Loucy (cell line): Measurements from ENCODE around the gene KISS1.

Experiments
- H2AFZ ChIP-seq: fragments of 200-600 bp; sonication (generic); 2 replicates; pipeline ENCODE4 v1.6.0; 2016; ENCODE audit warnings: antibody characterized with exemption, mild to moderate bottlenecking, low read length, moderate library complexity
- H3F3A ChIP-seq: fragments of 200-600 bp; 2 replicates; pipeline ENCODE4 v1.6.0; 2016; ENCODE audit warnings: antibody characterized with exemption, low read depth, mild to moderate bottlenecking
- H3K27me3 ChIP-seq: fragments of 200-600 bp; sonication (generic); 2 replicates; pipeline ENCODE4 v1.6.1; 2014; ENCODE audit warnings: low read length, mild to moderate bottlenecking; ENCODE audit not compliant: insufficient read depth, poor library complexity, severe bottlenecking
- H3K36me3 ChIP-seq: fragments of 200-600 bp; sonication (generic); 2 replicates; pipeline ENCODE4 v1.6.1; 2016; ENCODE audit warnings: low read length; ENCODE audit not compliant: insufficient read depth
- H3K4me1 ChIP-seq: fragments of 200-600 bp; sonication (generic); 2 replicates; pipeline ENCODE4 v1.5.1; 2014; ENCODE audit warnings: low read length, mild to moderate bottlenecking; ENCODE audit not compliant: insufficient read depth, poor library complexity, severe bottlenecking
- H3K4me2 ChIP-seq: fragments of 200-600 bp; sonication (generic); 2 replicates; pipeline ENCODE4 v1.6.0; 2014; ENCODE audit warnings: antibody characterized with exemption, low read length, low read depth, mild to moderate bottlenecking; ENCODE audit not compliant: poor library complexity, severe bottlenecking
- H3K4me3 ChIP-seq: fragments of 200-600 bp; sonication (generic); 2 replicates; pipeline ENCODE4 v1.5.1; 2014; ENCODE audit warnings: low read length, mild to moderate bottlenecking, mixed read lengths; ENCODE audit not compliant: poor library complexity, severe bottlenecking
- H3K79me2 ChIP-seq: fragments of 200-600 bp; sonication (generic); 2 replicates; pipeline ENCODE4 v1.6.1; 2014; ENCODE audit warnings: low read length; ENCODE audit not compliant: insufficient read depth
- H3K9ac ChIP-seq: fragments of 200-600 bp; sonication (generic); 2 replicates; pipeline ENCODE4 v1.6.0; 2014; ENCODE audit warnings: mild to moderate bottlenecking, low read depth, low read length, moderate library complexity; ENCODE audit not compliant: poor library complexity, severe bottlenecking
- H3K9me2 ChIP-seq: fragments of 200-600 bp; sonication (generic); replicated peaks from 2 replicates; pipeline ENCODE4 v1.6.1; 2016; ENCODE audit warnings: low read depth, low read length, mixed read lengths
- H3K9me3 ChIP-seq: fragments of 200-600 bp; sonication (generic); 2 replicates; pipeline ENCODE4 v1.6.1; 2014; ENCODE audit warnings: mild to moderate bottlenecking, antibody characterized with exemption, low read length, low read depth; ENCODE audit not compliant: insufficient read depth
- H4K20me1 ChIP-seq: fragments of 200-600 bp; sonication (generic); 2 replicates; pipeline ENCODE4 v1.6.0; 2014; ENCODE audit warnings: antibody characterized with exemption, low read length, mild to moderate bottlenecking; ENCODE audit not compliant: insufficient read depth, poor library complexity, severe bottlenecking
- EZH2phosphoT487 ChIP-seq: fragments of 200-600 bp; IDR thresholded peaks from 2 replicates; pipeline ENCODE4 v1.6.1; 2018; ENCODE audit warnings: antibody characterized with exemption, mild to moderate bottlenecking, moderate library complexity, borderline replicate concordance
- TF ChIP-seq, protein P1 (sequence below): fragments of 200-600 bp; sonication (generic); conservative IDR thresholded peaks from 2 replicates; pipeline ENCODE4 v1.5.1; 2014; ENCODE audit warnings: mild to moderate bottlenecking, antibody characterized with exemption, low read length

KISS1 gene

DNA sequence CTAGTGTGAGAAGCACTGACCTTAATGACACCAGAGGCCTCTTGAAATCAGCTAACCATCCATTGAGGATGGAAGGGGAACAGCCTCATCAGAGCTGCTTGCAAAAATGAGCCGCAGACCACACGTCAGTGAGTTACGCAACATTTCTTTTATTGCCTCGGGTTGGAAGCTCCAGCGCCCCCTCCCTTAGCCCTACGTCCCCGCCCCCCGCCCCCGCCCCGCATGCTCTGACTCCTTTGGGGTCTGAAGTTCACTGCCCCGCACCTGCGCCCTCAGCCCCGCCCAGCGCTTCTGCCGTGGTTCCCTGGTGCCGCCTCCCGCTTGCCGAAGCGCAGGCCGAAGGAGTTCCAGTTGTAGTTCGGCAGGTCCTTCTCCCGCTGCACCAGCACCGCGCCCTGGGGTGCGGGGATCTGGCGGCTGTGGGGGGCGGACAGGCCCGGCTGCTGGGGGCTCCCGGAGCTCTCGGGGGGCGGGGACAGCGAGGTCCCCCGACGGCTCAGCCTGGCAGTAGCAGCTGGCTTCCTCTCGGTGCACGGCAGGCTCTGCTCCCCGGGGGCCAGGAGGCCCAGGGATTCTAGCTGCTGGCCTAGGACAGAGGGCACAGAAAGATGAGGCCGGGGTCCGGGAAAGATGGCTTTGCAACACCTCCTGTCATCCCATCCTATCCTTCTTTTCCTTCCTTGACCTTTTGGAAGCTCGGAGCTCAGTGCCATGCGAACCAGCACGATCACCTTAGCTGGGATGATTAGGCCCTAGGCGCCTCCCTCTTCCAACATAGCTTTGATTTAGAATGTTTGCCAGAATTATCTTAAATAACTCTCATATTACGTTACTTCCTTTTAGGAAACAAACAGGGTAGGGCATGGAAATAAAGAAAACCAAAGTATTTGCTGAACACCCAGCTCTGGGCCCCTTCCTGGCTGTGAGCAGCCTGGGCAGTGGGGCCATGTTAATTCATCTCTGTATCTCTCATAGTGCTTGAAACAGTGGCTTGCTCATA lies 5.8 kb downstream of the KISS1 start:
- Histone ChIP-seq H3K9me3 (no peaks in the 10 kb centered on the region), H3K27me3 (no peaks in the 10 kb centered on the region), H4K20me1 (no peaks in the 10 kb centered on the region), H3K4me3 (no peak overlapping the region), H3K4me2 (no peak overlapping the region), H3K4me1 (peaks cover 9% of the 10 kb centered on the region), H3K36me3 (no peaks in the 10 kb centered on the region), H3K9ac (no peak overlapping the region), H2AFZ (no peak overlapping the region), H3F3A (no peaks in the 10 kb centered on the region), H3K79me2 (no peaks in the 10 kb centered on the region), H3K9me2 (no peaks in the 10 kb centered on the region)
- TF ChIP-seq, protein P1, sequence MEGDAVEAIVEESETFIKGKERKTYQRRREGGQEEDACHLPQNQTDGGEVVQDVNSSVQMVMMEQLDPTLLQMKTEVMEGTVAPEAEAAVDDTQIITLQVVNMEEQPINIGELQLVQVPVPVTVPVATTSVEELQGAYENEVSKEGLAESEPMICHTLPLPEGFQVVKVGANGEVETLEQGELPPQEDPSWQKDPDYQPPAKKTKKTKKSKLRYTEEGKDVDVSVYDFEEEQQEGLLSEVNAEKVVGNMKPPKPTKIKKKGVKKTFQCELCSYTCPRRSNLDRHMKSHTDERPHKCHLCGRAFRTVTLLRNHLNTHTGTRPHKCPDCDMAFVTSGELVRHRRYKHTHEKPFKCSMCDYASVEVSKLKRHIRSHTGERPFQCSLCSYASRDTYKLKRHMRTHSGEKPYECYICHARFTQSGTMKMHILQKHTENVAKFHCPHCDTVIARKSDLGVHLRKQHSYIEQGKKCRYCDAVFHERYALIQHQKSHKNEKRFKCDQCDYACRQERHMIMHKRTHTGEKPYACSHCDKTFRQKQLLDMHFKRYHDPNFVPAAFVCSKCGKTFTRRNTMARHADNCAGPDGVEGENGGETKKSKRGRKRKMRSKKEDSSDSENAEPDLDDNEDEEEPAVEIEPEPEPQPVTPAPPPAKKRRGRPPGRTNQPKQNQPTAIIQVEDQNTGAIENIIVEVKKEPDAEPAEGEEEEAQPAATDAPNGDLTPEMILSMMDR = no peak
- no peak for TF ChIP-seq EZH2phosphoT487

DNA sequence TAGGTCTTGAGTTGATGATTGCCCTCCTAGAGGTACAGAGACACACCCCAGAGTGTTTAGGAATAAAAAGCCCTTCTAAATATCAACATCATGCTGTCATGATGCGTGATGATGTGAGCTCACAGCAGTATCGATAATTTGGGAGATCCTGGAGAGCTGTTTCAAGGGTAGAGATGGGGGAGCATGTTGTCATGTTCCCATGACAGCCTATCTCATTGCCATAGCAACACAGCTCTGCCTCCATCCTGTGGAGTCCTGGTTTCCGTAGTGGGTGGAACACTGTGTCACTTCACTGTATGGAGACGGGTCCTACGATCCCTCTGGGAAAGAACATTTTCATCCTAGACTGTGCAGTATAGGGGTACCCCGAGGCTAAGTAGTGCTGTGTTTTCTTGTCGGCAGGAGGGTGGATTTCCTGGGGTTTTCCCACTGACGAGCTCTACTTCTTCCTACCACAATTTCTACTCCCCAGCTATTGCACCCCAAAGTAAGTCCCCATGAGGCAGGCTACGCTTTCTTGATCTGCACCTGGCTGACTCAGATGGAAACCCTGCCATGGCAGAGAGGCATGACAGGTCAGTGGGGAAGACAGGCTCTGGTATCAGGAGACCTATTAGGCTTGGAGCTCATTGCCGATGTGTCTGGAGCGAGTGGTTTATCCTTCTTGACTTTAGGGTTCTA lies 7.2 kb downstream of the KISS1 start:
- H3K9ac ChIP-seq = no peak overlapping the region
- H2AFZ ChIP-seq = no peak overlapping the region
- no peak overlapping the region for H3K4me3 ChIP-seq
- TF ChIP-seq, protein P1 = no peak
- no peaks in the 10 kb centered on the region for H4K20me1 ChIP-seq
- no peaks in the 10 kb centered on the region for H3K27me3 ChIP-seq
- no peaks in the 10 kb centered on the region for H3K9me2 ChIP-seq
- no peaks in the 10 kb centered on the region for H3K36me3 ChIP-seq
- H3K9me3 ChIP-seq = no peaks in the 10 kb centered on the region
- H3K4me1 ChIP-seq = peaks cover 9% of the 10 kb centered on the region
- no peaks in the 10 kb centered on the region for H3F3A ChIP-seq
- H3K79me2 ChIP-seq = no peaks in the 10 kb centered on the region
- peak overlapping the region; percentile 8 for H3K4me2 ChIP-seq

DNA sequence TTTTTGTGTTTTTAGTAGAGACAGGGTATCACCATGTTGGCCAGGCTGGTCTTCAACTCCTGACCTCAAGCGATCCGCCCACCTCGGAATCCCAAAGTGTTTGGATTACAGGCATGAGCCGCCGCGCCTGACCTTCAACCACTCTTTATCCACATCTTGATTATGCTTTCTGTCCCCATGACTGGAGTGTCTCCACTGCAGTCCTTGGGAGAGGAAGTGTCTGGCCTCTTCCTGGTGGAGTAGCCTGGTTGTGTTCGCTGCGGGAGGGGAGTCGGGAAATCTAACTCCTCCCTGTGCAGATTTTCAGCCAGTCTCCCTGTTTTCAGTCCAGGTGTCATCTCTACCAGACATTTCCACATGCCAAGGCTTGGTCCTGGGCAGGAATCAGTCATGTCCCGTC lies 9.7 kb downstream of the KISS1 start:
- H3K4me2 ChIP-seq = no peak overlapping the region
- H3K79me2 ChIP-seq = no peaks in the 10 kb centered on the region
- H3K36me3 ChIP-seq = no peaks in the 10 kb centered on the region
- no peaks in the 10 kb centered on the region for H3K27me3 ChIP-seq
- no peaks in the 10 kb centered on the region for H4K20me1 ChIP-seq
- H3K9me3 ChIP-seq = no peaks in the 10 kb centered on the region
- H3F3A ChIP-seq = no peaks in the 10 kb centered on the region
- H3K4me1 ChIP-seq = peaks cover 9% of the 10 kb centered on the region
- TF ChIP-seq EZH2phosphoT487 = no peak
- TF ChIP-seq, protein P1 = no peak
- no peaks in the 10 kb centered on the region for H3K9me2 ChIP-seq
- no peak overlapping the region for H3K4me3 ChIP-seq
- no peak overlapping the region for H2AFZ ChIP-seq
- no peak overlapping the region for H3K9ac ChIP-seq
